Astrocyte (in vitro differentiated cells and primary cell): ENCODE measurements around the gene ZNF234.

ENCODE experiments used
- EZH2 ChIP-seq: IDR thresholded peaks from 2 replicates; pipeline ENCODE4 v1.6.1; 2012; ENCODE audit warnings: mild to moderate bottlenecking, low read length, inconsistent platforms; ENCODE audit not compliant: insufficient read depth
- TF ChIP-seq, protein P1 (sequence below): IDR thresholded peaks from 2 replicates; pipeline ENCODE4 v1.5.1; 2011; ENCODE audit warnings: low read depth, mild to moderate bottlenecking, inconsistent platforms, low read length, moderate library complexity; ENCODE audit not compliant: insufficient read depth

DNA sequence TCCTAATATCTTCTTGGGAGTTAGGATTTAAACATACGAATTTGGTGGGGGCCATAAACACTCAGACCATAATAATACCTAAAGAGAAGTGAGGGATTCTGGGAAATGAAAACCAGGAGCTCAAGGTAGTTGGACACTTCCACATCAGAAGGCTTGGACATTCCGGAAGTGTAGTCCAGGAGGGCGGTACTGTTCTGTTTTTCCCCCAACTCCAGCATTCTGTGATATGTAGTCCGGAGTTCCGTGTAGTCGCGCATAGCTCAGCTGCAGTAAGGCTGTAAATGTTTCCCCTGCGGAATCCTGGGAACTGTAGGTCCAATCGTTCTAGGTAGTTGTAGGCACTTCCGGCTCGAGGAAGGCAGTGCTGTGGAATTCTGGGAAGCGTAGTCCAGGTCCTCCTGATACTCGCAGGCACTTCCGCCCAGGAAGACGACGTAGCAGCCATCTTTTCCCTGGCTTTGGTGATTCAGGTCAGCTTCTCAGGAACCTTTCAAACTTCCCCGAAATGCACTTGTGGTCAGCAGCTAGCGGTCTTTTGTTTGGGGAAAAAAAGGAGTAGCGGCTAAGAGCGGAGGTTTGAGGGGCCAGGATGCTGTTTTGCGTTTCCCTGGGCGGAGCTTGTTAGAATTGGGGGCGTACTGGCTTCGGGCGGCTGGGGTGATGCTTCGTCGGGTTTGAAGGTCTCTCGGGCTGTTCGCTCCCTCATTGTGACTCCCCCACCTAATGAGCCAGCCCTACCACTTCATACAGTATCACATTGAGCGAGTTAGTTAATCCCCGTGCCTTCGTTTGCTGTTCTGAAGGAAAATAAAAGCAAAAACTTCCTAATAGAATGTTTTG is 23.5 kb downstream of the ZNF234 start, which contains the start of gene ZNF226:
- TF ChIP-seq EZH2: no peak
- TF ChIP-seq, protein P1, sequence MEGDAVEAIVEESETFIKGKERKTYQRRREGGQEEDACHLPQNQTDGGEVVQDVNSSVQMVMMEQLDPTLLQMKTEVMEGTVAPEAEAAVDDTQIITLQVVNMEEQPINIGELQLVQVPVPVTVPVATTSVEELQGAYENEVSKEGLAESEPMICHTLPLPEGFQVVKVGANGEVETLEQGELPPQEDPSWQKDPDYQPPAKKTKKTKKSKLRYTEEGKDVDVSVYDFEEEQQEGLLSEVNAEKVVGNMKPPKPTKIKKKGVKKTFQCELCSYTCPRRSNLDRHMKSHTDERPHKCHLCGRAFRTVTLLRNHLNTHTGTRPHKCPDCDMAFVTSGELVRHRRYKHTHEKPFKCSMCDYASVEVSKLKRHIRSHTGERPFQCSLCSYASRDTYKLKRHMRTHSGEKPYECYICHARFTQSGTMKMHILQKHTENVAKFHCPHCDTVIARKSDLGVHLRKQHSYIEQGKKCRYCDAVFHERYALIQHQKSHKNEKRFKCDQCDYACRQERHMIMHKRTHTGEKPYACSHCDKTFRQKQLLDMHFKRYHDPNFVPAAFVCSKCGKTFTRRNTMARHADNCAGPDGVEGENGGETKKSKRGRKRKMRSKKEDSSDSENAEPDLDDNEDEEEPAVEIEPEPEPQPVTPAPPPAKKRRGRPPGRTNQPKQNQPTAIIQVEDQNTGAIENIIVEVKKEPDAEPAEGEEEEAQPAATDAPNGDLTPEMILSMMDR: no peak
